Choroid plexus epithelial cell (primary cell): ENCODE results near the gene TGFB1I1.
A peak's percentile ranks its signal among the peaks of the same experiment; 100 is the strongest.

ENCODE experiments used
- DNase-seq: peaks from one replicate; pipeline ENCODE4 v3.0.0-alpha.2; 2010; ENCODE audit warnings: low read depth
- H3K4me3 ChIP-seq: 2 replicates; pipeline ENCODE4 v1.5.1; 2011; ENCODE audit warnings: low read depth, mild to moderate bottlenecking, control low read depth, low read length, moderate library complexity
- CTCF ChIP-seq: conservative IDR thresholded peaks from 2 replicates; pipeline ENCODE4 v1.5.1; 2011; ENCODE audit warnings: low read depth, mild to moderate bottlenecking, control low read depth, inconsistent platforms, low read length, moderate library complexity

The TGFB1I1 gene

GRCh38 chr16:31465788-31466370 is 6.1 kb upstream of the TGFB1I1 start:
- no peak overlapping the region for H3K4me3 ChIP-seq
- no peak for DNase-seq
- TF ChIP-seq CTCF, result no peak

GRCh38 chr16:31466381-31466841 is 5.5 kb upstream of the TGFB1I1 start:
- H3K4me3 ChIP-seq, result no peak overlapping the region
- TF ChIP-seq CTCF, result no peak
- no peak for DNase-seq

GRCh38 chr16:31467151-31467773 is 4.7 kb upstream of the TGFB1I1 start:
- no peak for TF ChIP-seq CTCF
- DNase-seq, result peak; percentile 70
- no peak overlapping the region for H3K4me3 ChIP-seq

GRCh38 chr16:31467858-31468257 is 4.1 kb upstream of the TGFB1I1 start:
- H3K4me3 ChIP-seq, result no peak overlapping the region
- DNase-seq, result no peak
- no peak for TF ChIP-seq CTCF

- no peak for DNase-seq
- no peak for TF ChIP-seq CTCF
- no peak overlapping the region for H3K4me3 ChIP-seq
Measured at GRCh38 chr16:31470615-31471014, 1.3 kb upstream of the TGFB1I1 start.

- peak overlapping the region; percentile 79 for H3K4me3 ChIP-seq
- no peak for DNase-seq
- no peak for TF ChIP-seq CTCF
Measured at GRCh38 chr16:31471241-31471874, 594 bp upstream of the TGFB1I1 start.
